GM21576 (cell line): ENCODE data around the gene ABR.
"Not testable (repeated sequence)": the region's sequence is repeated elsewhere in the genome, so short reads cannot be mapped to it uniquely, and the experiment has no call there.

Experiments used
- ATAC-seq: cut with Tn5 transposase; IDR thresholded peaks from one replicate; pipeline ENCODE4 v1.9.1; 2021; ENCODE audit warnings: mild to moderate bottlenecking, moderate library complexity; ENCODE audit not compliant: unreplicated experiment

Gene ABR

GRCh38 chr17:1202291-1202690 is 22.5 kb upstream of the ABR start:
- no peak for ATAC-seq

- ATAC-seq = no peak
Measured at GRCh38 chr17:1201132-1201702, 21.4 kb upstream of the ABR start.

- not testable (repeated sequence) for ATAC-seq
Measured at GRCh38 chr17:1199271-1199743, 19.5 kb upstream of the ABR start.

- peak; percentile 65 for ATAC-seq
Measured at GRCh38 chr17:1197781-1198490, 18.2 kb upstream of the ABR start.

GRCh38 chr17:1197379-1197778 is 17.6 kb upstream of the ABR start:
- ATAC-seq = peak; percentile 10

- ATAC-seq = no peak
Measured at GRCh38 chr17:1196946-1197345, 17.2 kb upstream of the ABR start.

- no peak for ATAC-seq
Measured at GRCh38 chr17:1192911-1193699, 13.3 kb upstream of the ABR start.

- no peak for ATAC-seq
Measured at GRCh38 chr17:1190751-1191331, 11.1 kb upstream of the ABR start.

GRCh38 chr17:1188812-1189504 is 9.2 kb upstream of the ABR start:
- no peak for ATAC-seq

- ATAC-seq = no peak
Measured at GRCh38 chr17:1186923-1187771, 7.4 kb upstream of the ABR start.

- ATAC-seq = no peak
Measured at GRCh38 chr17:1186214-1186820, 6.5 kb upstream of the ABR start.

GRCh38 chr17:1183171-1183873 is 3.5 kb upstream of the ABR start:
- ATAC-seq = peak; percentile 39

- ATAC-seq = no peak
Measured at GRCh38 chr17:1182811-1183170, 3.0 kb upstream of the ABR start.

GRCh38 chr17:1181753-1182137 is 2.0 kb upstream of the ABR start:
- no peak for ATAC-seq

- ATAC-seq = no peak
Measured at GRCh38 chr17:1180958-1181752, 1.4 kb upstream of the ABR start.

- no peak for ATAC-seq
Measured at GRCh38 chr17:1179112-1179817, 516 bp downstream of the ABR start.

GRCh38 chr17:1177016-1177700 is 2.6 kb downstream of the ABR start:
- ATAC-seq = no peak
